HG03575 (cell line): ENCODE results near the gene FCHO2.
"Not testable (repeated sequence)": the region's sequence is repeated elsewhere in the genome, so short reads cannot be mapped to it uniquely, and the experiment has no call there.

Experiments
- ATAC-seq: cut with Tn5 transposase; IDR thresholded peaks from one replicate; pipeline ENCODE4 v1.9.1; 2021; ENCODE audit not compliant: unreplicated experiment, insufficient number of reproducible peaks, low FRiP score; ENCODE audit errors: extremely low read depth

FCHO2 gene

GRCh38 chr5:72955143-72955767, 586 bp upstream of the FCHO2 start:
- ATAC-seq: no peak

GRCh38 chr5:72956324-72957140, 691 bp downstream of the FCHO2 start:
- ATAC-seq: no peak

- no peak for ATAC-seq
These were observed 1.5 kb downstream of the FCHO2 start for GRCh38 chr5:72957337-72957736.

- no peak for ATAC-seq
These were observed 3.4 kb downstream of the FCHO2 start for GRCh38 chr5:72959257-72959656.

GRCh38 chr5:72974481-72974880, 18.6 kb downstream of the FCHO2 start:
- ATAC-seq: not testable (repeated sequence)

GRCh38 chr5:72976810-72977209, 21.0 kb downstream of the FCHO2 start:
- ATAC-seq: not testable (repeated sequence)

GRCh38 chr5:72985719-72986118, 29.9 kb downstream of the FCHO2 start:
- ATAC-seq: no peak

- ATAC-seq: no peak
These were observed 32.9 kb downstream of the FCHO2 start for GRCh38 chr5:72988769-72989168.

GRCh38 chr5:72991394-72991793, 35.6 kb downstream of the FCHO2 start:
- ATAC-seq: no peak

- ATAC-seq: no peak
These were observed 38.7 kb downstream of the FCHO2 start for GRCh38 chr5:72994578-72994977.

GRCh38 chr5:72996632-72997031, 40.8 kb downstream of the FCHO2 start:
- no peak for ATAC-seq

- no peak for ATAC-seq
These were observed 44.1 kb downstream of the FCHO2 start for GRCh38 chr5:72999916-73000315.

GRCh38 chr5:73005886-73006285, 50.0 kb downstream of the FCHO2 start:
- no peak for ATAC-seq

- ATAC-seq: no peak
These were observed 51.2 kb downstream of the FCHO2 start for GRCh38 chr5:73007051-73007450.

GRCh38 chr5:73008831-73009230, 53.0 kb downstream of the FCHO2 start:
- no peak for ATAC-seq

GRCh38 chr5:73011612-73012011, 55.8 kb downstream of the FCHO2 start:
- not testable (repeated sequence) for ATAC-seq

GRCh38 chr5:73018892-73019291, 63.1 kb downstream of the FCHO2 start:
- no peak for ATAC-seq

- no peak for ATAC-seq
These were observed 63.9 kb downstream of the FCHO2 start for GRCh38 chr5:73019766-73020165.

GRCh38 chr5:73022471-73023169, 66.8 kb downstream of the FCHO2 start:
- no peak for ATAC-seq

GRCh38 chr5:73024946-73025544, 69.2 kb downstream of the FCHO2 start:
- not testable (repeated sequence) for ATAC-seq
